GM21381 (cell line): ENCODE measurements around the gene PSEN1.

Experiments used
- ATAC-seq: cut with Tn5 transposase; IDR thresholded peaks from one replicate; pipeline ENCODE4 v1.9.1; 2021; ENCODE audit warnings: mild to moderate bottlenecking, moderate library complexity; ENCODE audit not compliant: unreplicated experiment

Gene PSEN1

DNA sequence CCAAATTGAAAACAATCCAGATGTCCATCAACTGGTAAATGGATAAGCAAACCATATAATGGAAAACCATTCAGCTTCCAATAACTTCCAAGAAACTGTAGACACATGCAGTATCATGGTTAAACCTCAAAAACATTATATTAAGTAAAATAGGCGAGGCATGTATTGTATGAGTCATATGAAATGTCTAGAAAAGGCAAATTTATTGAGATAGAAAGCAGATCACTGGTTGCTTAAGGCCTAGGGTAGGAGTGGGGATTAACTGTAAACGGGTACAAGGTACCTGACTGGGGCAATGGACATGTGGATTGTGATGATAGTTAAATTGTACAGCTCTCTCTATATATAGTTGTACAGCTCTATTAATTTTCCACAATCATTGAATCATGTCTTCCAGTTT lies 79.7 kb downstream of the PSEN1 start:
- ATAC-seq, result no peak

DNA sequence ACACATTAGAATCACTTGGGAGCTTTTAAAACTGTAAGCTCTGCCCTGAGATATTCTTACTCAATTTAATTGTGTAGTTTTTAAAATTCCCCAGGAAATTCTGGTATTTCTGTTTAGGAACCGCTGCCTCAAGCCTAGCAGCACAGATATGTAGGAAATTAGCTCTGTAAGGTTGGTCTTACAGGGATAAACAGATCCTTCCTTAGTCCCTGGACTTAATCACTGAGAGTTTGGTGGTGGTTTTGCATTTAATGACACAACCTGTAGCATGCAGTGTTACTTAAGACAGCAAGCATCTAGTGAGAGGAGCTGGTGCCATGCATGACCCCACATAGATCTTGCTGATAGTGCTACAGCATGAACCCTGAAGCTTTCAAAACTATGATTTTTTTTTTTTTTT lies 81.1 kb downstream of the PSEN1 start:
- ATAC-seq, result no peak

DNA sequence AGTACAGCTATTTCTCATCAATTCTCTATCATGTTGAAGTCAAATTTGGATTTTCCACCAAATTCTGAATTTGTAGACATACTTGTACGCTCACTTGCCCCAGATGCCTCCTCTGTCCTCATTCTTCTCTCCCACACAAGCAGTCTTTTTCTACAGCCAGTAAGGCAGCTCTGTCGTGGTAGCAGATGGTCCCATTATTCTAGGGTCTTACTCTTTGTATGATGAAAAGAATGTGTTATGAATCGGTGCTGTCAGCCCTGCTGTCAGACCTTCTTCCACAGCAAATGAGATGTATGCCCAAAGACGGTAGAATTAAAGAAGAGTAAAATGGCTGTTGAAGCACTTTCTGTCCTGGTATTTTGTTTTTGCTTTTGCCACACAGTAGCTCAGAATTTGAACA lies 83.8 kb downstream of the PSEN1 start:
- no peak for ATAC-seq

DNA sequence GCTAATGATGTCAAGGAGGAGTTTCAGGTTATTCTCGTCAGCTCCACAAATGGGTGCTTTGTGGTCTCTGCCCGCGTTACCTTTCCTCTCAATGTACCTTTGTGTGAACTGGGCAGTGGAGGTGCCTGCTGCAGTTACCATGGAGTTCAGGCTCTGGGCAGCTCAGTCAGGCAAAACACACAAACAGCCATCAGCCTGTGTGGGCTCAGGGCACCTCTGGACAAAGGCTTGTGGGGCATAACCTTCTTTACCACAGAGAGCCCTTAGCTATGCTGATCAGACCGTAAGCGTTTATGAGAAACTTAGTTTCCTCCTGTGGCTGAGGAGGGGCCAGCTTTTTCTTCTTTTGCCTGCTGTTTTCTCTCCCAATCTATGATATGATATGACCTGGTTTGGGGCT lies 84.3 kb downstream of the PSEN1 start:
- no peak for ATAC-seq

DNA sequence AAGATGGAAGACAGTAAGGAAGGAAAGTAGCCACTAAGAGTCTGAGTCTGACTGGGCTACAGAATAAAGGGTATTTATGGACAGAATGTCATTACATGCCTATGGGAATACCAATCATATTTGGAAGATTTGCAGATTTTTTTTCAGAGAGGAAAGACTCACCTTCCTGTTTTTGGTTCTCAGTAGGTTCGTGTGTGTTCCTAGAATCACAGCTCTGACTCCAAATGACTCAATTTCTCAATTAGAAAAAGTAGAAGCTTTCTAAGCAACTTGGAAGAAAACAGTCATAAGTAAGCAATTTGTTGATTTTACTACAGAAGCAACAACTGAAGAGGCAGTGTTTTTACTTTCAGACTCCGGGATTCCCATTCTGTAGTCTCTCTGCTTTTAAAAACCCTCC lies 85.6 kb downstream of the PSEN1 start:
- ATAC-seq, result no peak

DNA sequence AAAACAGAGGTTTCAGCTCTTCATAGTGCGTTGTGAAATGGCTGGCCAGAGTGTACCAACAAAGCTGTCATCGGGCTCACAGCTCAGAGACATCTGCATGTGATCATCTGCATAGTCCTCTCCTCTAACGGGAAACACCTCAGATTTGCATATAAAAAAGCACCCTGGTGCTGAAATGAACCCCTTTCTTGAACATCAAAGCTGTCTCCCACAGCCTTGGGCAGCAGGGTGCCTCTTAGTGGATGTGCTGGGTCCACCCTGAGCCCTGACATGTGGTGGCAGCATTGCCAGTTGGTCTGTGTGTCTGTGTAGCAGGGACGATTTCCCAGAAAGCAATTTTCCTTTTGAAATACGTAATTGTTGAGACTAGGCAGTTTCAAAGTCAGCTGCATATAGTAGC lies 86.7 kb downstream of the PSEN1 start:
- ATAC-seq, result peak; percentile 64

DNA sequence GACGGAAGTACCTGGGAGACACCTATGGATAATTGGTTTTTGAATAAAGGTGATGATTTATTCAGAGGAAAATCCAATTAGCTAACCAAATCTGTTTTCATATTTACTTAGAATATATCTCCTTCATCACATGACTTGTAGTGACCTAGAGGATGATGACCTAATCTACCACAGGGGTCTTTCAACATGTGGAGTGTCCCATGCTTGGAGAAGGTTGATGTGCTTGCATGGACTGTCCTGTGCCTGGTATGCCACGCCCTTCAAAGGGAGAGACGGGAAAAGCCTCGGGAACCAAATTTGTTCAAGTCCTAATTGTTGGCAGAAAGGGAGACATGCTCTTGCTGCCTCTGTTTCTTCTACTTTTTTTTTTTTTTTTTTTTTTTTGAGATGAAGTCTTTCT lies 89.2 kb downstream of the PSEN1 start:
- ATAC-seq, result no peak

DNA sequence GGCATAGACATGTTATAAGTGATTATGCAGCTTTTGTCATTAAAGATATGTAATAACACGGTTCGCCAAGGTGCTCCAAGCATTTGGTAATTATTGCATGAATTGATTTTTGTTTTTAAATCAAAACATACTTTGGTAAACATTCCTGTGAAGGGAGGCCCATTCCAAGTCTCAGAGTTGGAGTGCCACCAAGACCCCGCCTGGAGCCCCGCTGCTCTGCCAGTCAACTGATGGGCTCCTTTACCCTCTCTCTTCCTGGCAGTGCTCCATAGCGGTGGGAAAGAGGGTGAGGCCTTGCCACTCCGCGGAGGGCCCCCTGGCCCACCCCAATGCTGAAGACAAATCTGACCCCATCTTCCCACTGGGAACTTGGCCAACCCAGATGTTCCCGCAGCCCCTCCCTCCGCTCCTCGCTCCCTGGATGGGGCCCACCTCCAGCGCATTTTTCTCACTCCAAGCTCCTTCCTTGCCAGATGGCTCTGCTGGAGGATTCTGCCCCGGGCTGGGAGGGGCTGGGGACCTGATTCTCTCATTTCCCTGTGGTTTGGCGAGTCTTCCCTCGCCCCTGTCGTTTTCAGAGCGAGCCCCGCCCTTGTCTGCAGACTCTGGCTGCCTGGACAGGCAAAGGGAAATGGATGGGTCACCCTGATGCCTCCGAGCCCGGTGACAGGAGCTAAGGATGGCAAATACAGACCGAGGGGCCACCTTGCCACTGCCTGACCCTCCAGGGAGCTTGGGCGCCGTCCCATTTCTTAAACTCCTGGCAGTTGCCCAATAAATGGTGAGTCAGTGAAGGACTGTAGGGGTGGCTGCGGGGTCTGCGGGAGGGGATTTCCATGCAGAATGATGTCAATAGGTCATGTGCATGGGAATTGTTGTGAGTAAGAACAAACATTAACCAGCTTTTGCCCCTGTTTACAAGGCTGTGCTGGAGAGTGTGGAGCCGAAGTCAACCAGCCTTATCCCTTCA lies 91.8 kb downstream of the PSEN1 start:
- ATAC-seq, result no peak

DNA sequence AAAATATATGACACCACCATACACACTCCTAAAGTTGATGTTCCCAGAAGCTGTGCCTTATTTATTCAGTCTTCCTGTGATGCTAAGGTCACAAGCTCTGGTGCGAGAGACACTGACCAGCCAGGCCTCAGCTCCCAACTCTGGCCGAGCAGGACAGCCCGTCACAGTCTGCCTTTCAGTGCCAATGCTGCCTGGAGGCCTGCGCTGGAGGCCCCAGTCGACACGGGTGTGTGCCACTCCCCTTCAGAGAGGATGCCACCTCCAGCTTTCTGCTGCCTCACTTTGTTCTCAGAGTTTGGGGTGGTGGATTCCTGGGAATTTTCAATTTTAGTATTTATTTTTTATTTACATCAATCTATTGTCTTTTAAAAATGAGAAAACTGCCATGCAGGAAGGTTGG lies 93.7 kb downstream of the PSEN1 start:
- ATAC-seq, result no peak

DNA sequence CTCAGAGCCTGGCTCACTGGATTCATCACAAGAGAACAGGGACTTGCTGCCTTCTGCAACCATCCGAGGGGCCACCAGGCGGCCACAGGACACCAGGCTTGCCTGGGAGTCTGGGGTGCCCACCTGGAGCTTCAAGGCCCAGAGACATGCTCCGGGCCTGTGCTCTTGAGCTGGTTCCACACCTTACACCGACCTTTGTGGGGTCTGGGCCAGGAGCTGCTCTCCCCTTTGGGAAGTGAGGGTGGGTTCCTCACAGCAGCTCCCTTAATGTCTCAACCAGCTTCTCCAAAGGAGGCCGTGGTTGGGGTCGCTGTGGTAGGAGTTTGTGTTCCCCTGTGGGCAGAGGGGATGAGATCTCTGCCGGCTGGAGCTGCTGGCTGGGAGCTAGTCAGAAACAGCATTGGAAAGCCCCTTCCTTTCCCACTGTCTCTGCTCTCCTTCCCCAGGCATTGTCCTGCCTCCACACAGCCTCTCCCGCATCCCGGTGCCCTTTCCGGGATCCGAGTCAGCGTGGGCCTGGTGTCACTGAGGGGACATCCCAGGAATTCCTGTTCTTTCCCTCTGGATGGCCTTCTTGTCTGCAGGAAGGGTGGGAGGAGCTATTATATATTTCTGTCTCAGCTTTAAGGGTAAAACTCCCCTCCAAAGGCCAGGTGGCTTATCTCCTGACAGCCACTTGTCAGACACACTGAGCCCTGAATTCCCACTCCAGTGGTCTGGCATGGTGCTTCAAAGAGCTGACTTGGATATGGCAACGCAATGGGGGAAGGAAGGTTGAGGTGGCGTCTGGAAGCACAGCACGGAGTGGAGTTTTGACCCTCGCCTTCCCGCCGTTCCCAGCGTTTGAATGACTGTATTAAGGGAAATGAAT lies 95.9 kb downstream of the PSEN1 start:
- no peak for ATAC-seq

DNA sequence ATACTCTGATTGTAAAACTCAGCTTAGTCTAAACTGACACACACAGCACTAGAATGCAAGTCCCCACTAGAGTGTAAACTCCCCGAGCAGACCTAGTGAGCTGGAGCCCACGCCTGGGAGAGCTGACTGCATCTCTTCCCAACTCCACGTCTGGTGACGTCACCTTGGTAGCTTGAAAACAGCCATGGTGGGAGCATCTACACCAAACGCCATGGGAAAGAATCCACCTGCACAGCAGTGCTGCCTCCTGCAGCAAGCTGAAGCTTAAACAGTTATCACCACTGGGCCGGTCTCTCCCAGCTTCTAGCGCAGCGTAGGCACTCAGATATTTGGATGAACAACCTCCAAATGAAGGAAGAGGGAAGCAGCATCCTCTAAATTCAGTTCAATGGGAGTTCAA lies 96.7 kb downstream of the PSEN1 start:
- ATAC-seq, result no peak

DNA sequence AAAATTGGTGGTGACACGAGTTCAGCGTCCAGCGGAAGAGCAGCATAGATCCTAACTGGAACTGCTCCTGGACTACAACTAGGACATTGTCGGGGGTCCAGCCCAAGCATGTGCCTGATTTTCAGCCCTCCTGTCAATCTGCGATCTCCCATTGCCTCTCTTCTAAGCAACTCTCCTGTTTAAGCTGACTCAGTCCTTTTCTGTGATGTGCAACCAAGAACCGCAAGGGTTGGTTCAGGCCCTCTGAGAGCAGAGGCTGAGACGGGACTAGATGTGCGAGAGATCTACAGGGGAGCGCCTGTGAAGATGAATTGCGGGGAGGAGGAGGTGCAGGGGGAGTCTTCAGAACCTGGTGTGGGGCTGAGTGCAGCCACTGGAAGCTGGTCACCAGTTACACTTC lies 97.3 kb downstream of the PSEN1 start:
- no peak for ATAC-seq

DNA sequence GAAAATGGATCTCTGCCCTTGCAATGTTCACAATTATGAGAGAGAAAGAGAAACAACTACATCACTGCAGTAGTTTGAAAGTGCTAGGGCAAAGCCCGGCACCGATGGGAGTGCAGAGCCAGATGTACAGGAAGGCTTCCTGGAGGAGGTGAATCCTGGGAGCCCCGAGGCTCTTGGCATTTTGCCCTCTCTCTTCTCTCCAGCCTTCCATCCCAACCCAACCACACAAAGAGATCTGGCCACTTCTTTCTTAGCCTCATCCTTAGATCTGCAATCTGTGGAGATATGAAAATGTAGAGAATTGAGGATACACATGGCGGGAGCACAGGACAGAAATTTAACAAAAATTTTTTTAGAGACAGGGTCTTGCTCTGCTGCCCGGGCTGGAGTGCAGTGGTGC lies 97.7 kb downstream of the PSEN1 start:
- ATAC-seq, result no peak

DNA sequence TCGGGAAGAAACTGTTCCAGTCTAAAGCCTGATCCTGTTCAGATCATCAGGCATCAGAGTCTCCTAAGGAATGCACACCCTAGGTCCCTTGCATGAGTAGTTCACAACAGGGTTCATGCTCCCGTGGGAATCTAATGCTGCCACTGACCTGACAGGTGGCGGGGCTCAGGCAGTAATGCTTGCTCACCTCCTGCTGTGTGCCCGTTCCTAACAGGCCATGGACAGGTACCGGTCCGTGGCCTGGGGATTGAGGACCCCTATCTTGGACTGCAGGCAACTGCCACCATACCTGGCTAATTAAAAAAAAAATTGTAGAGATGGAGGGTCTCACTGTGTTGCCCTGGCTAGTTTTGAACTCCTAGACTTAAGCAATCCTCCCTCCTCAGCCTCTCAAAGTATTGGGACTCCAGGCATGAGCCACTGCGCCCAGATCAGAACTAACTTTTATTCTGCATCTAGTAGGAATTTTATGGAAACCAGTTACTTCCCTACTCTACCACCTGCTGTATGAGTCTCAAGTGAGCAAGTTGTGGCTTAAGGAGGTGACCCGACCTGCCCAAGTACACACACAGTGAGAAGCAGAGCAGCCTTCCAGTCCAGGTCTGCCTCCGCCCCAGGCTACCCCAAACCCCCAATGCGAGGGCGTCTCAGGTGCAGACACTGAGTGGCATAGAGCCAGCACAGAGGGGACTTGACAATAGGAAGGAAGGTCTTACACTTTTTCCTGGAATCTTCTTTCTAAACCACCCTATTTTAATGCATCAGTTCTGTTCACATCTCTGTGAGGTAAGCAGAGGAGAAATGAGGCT lies 98.5 kb downstream of the PSEN1 start:
- no peak for ATAC-seq

DNA sequence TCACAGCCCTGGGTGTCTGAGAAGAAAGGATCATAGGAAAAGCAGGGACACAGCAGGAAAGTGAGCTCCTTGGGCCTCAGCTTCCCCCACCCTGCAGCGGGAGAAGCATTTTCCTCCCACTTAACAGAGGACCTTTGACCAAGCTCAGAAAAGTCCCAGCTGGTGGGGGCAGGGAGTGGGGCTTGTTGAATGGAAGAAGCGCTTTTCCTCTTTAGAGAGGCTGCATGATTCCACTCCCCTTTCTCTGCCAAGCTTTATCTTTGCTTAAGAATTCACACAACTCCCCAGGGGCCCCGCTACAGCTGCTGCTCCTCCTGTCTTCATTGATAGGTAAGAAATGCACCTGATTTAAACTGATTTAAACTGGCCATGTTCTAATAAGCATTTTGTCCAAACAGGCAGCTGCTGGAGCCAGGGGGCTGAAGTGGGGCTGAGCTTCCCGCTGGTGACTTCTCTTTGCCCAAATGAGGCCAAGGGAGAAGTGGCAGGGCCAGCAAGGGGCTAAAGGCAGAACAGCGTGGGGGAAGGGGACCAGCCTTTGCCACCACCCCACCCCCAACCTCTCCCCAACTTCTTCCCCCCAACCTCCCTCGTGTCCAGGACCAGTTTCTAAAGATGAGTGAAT lies 99.3 kb downstream of the PSEN1 start:
- no peak for ATAC-seq

DNA sequence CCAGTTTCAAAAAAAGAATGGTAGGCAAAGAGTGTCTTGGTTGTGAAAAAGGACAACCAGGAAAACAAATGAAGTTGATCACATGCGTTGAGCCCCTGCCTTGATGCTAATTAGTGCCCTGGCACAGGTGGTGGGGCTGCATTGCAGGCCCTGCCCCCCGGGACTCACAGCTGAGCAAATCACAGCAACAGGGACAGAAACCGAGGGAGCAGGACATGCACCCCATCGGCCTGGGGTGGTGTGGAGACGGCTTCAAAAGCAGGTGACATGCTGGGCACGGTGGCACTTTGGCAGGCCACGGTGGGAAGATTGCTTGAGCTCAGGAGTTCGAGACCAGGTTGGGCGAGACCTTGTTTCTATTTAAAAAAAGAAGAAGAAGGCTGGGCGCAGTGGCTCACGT lies 99.8 kb downstream of the PSEN1 start:
- ATAC-seq, result no peak

DNA sequence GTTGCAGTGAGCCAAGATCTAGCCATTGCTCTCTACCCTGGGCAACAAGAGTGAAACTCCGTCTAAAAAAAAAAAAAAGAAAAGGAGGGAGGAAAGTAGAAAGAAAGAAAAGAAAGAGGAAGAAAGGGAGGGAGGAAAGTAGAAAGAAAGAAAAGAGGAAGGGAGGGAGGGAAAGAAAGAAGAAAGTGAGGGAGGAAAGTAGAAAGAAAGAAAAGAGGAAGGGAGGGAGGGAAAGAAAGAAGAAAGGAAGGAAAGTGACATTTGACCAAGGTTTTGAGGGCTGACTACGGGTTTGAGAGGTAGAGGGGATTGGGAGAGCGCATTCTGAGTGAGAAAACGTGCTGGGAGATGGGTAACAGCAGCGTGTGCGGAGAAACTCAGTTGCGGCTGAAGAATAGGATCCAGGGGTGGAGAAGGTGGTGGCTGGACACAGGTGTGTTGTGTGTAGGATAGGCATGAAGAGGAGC lies 100.5 kb downstream of the PSEN1 start:
- ATAC-seq, result no peak

DNA sequence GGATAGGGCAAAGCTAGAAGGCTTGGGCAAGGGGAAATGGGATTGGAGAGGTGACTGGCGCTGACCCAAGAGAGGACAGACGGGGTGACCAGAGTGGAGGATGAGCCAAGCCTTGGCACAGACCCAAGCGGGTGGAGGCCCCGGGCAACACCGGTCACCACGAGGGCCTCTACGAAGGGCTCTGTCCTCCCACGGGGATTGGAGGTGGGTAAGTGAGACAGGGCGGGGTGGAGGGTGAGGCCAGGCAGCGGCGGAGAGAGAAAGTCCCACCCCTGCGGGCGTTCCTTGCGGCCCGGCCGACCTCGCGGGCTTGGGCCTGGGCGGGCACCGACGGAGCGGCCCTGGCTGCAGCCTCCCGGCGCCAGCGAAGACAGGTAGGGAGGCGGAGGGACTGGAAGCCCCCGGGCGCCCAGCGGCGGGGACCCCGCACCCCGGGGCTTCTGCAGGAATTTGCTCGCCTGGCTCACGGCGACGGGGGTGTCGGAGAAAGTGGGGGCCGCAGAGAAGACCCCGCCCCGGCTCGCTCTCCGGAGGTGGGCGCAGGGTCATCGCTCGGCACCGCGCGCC lies 101.0 kb downstream of the PSEN1 start, which contains the start of gene PAPLN:
Gene PAPLN (plus strand): TSS at position 288 of the 567 bp plus-strand sequence. CDS start 2,273 bp downstream, outside the sequence.
- no peak for ATAC-seq

DNA sequence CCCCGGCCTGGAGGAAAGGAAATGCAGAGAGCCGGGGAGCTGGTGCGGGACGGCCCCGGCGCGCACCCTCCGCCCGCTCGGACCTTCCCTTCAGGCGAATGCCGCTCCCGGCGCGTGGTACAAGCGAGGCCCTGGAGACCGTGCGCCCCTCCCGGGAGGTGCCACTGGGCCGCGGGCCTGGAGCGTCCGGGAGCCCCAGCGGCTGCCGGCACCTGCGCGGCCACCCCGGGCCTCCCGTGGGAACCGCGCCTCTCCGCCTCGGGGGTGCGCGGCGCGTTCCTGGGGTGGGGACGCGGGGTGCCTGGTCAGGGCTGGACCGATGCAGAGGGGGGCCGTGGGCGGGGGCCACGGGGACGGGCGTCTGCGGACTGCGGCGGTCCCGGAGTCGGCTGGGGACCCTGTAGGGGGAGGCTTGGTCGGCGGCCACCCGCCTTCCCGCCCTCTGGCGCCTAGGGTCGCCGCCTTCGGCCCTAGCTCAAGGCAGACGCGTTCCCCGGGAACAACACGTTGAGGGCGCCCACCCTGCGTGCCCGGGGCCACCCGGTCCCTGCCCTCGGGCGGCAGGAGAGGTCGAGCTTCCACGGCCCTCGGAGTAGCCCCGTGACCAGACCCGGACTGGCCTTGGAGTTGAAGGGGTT lies 101.6 kb downstream of the PSEN1 start:
- no peak for ATAC-seq
